ENCODE results near the gene CPT1C. TPM values are rescaled to one million over a fixed set of nuclear protein-coding genes. Genes with fewer than 3 reads are reported as not detected.

CPT1C gene
- total RNA-seq, 1 experiment from 2014 or later, result not detected

DNA sequence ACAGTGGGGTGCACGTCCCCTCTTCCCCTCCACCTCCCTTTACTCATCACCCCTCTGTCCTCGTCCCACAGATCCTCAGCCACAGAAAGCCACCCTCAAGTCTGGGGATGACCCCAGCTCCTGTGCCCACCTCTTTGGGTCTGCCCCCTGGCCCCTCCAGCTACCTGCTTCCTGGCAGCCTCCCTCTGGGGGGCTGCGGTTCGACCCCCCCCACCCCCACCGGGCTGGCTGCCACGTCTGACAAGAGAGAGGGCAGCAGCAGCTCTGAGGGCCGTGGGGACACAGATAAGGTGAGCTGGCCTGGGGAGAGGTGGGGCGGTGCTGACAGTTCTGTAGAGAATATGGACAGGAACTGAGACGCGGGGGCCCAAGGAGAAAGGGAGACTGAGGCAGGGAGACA, 36.3 kb upstream of the CPT1C start:
- no peaks in the 10 kb centered on the region for H3K27me3 Mint-ChIP-seq (ENCODE audit: insufficient read depth, unreplicated experiment)
- peaks cover 58% of the 10 kb centered on the region for H3K36me3 Mint-ChIP-seq (ENCODE audit: insufficient read depth, unreplicated experiment)
- intact Hi-C loops (cut with micrococcal nuclease), result no loop called here
- POLR2A ChIA-PET, result interaction anchor here (1.9 to 11.4 kb wide), 3 partner anchors 9 to 13 kb away, joined by 4 to 167 read pairs (median 6); partner anchors contain the start of genes BCL2L12, IRF3, RRAS and SCAF1
- TF ChIP-seq, protein P1, sequence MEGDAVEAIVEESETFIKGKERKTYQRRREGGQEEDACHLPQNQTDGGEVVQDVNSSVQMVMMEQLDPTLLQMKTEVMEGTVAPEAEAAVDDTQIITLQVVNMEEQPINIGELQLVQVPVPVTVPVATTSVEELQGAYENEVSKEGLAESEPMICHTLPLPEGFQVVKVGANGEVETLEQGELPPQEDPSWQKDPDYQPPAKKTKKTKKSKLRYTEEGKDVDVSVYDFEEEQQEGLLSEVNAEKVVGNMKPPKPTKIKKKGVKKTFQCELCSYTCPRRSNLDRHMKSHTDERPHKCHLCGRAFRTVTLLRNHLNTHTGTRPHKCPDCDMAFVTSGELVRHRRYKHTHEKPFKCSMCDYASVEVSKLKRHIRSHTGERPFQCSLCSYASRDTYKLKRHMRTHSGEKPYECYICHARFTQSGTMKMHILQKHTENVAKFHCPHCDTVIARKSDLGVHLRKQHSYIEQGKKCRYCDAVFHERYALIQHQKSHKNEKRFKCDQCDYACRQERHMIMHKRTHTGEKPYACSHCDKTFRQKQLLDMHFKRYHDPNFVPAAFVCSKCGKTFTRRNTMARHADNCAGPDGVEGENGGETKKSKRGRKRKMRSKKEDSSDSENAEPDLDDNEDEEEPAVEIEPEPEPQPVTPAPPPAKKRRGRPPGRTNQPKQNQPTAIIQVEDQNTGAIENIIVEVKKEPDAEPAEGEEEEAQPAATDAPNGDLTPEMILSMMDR (IDR thresholded peaks at IDR 0.05; ENCODE audit: unreplicated experiment), result no peak
- no peaks in the 10 kb centered on the region for H3K9me3 Mint-ChIP-seq (ENCODE audit: unreplicated experiment)
- H3K27ac Mint-ChIP-seq (ENCODE audit: low read depth, unreplicated experiment), result peak overlapping the region; percentile 66
- no peak for DNase-seq (ENCODE audit: unreplicated experiment)
- CTCF ChIA-PET, result interaction anchor here (1.1 to 1.8 kb wide), 2 partner anchors 18 to 21 kb away, joined by 5 to 7 read pairs; no protein-coding TSS in a partner anchor
- BruUV-seq (replicated peaks), result no TSS peak
- no peak overlapping the region for H3K4me3 Mint-ChIP-seq (ENCODE audit: unreplicated experiment)
- H3K4me1 Mint-ChIP-seq (ENCODE audit: insufficient read depth, unreplicated experiment), result no peaks in the 10 kb centered on the region

DNA sequence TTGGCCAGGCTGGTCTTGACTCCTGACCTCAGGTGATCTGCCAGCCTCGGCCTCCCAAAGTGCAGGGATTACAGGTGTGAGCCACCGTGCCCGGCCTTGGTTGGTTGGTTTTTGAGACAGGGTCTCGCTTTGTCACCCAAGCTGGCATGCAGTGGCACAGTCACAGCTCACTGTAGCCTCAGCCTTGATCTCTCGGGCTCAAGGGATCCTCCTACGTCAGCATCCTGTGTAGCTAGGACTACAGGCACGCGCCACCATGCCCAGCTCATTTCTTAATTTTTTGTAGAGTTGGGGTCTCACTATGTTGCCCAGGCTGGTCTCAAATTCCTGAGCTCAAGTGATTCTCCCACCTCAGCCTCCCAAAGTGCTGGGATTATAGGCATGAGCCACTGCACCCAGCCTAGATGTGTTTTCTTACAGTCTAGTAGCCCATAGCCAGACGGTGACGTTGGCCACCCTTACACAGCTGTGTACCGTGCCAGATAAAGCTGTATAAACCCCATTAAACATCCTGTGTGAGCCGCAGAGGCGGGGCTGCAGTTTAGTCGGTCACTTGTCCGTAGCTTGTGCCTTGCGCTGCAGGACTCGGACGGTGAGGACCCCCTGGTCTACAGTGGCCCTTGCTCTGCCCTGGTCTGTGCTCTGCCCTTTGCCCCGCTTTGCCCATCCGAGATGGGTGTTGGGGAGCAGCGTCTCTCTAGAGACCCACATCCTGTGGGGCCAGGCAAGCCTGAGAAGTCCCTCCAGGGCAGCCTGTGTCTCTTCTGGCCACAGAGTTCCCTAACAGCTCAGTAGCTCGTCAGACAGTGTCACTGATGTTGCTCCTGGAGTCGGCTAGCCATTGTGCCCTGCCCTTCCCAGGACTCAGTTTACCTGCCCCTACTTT, 35.1 kb upstream of the CPT1C start:
- BruUV-seq (replicated peaks), result no TSS peak
- peaks cover 56% of the 10 kb centered on the region for H3K36me3 Mint-ChIP-seq (ENCODE audit: insufficient read depth, unreplicated experiment)
- no peak overlapping the region for H3K27ac Mint-ChIP-seq (ENCODE audit: low read depth, unreplicated experiment)

DNA sequence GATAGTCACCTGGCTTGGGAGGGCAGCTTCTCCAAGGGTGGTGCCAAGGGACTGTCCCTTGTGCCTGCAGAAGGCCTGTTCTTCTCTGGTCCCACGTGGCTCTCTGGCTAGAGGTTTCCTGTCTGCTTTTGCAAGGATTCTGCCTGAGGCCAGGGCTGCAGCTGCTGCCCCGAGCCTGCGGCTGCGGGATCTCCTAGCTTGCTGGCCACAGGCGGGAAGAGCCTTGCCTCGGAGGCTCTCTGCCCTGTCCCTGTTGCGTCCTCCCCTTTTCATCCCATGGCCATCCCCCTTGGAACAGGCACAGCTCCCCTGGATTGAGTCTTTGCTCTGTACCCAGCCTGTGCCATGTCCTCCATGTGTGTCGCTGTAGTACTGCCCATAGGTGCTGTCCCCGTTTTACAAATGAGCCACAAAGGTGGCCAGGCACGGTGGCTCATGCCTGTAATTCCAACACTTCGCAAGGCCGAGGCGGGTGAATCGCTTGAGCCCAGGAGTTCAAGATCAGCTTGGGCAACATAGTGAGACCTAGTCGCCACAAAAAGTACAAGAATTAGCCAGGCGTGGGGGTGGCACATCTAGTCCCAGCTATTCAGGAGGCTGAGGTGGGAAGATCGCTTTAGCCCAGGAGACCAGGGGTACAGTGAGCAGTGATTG, 34.3 kb upstream of the CPT1C start:
- ChIA-PET CTCF (interaction anchor here (1.1 kb wide), 2 partner anchors 9 to 212 kb away, joined by 3 to 4 read pairs; no protein-coding TSS in a partner anchor), POLR2A (interaction anchor here (0.5 to 11.4 kb wide), 4 partner anchors 7 to 77 kb away, joined by 3 to 167 read pairs (median 5); partner anchors contain the start of genes RRAS and SCAF1)
- intact Hi-C loops (cut with micrococcal nuclease), result no loop called here
- BruUV-seq (replicated peaks), result no TSS peak
- no peak for DNase-seq (ENCODE audit: unreplicated experiment)
- H3K27me3 Mint-ChIP-seq (ENCODE audit: insufficient read depth, unreplicated experiment), result no peaks in the 10 kb centered on the region
- TF ChIP-seq, protein P1 (IDR thresholded peaks at IDR 0.05; ENCODE audit: unreplicated experiment), result no peak
- H3K4me3 Mint-ChIP-seq (ENCODE audit: unreplicated experiment), result no peak overlapping the region
- H3K36me3 Mint-ChIP-seq (ENCODE audit: insufficient read depth, unreplicated experiment), result peaks cover 57% of the 10 kb centered on the region
- H3K9me3 Mint-ChIP-seq (ENCODE audit: unreplicated experiment), result no peaks in the 10 kb centered on the region
- no peak overlapping the region for H3K27ac Mint-ChIP-seq (ENCODE audit: low read depth, unreplicated experiment)
- H3K4me1 Mint-ChIP-seq (ENCODE audit: insufficient read depth, unreplicated experiment), result no peaks in the 10 kb centered on the region

More for the DNA sequence above, 35.1 kb upstream of the CPT1C start:
- no peaks in the 10 kb centered on the region for H3K9me3 Mint-ChIP-seq (ENCODE audit: unreplicated experiment)
- ChIA-PET CTCF (interaction anchor here (0.7 to 1.8 kb wide), 4 partner anchors 9 to 211 kb away, joined by 3 to 7 read pairs (median 4); no protein-coding TSS in a partner anchor), POLR2A (interaction anchor here (0.5 to 11.4 kb wide), 7 partner anchors 8 to 77 kb away, joined by 3 to 167 read pairs (median 4); partner anchors contain the start of genes BCL2L12, IRF3, PRR12 and RRAS)
- TF ChIP-seq, protein P1 (IDR thresholded peaks at IDR 0.05; ENCODE audit: unreplicated experiment), result no peak
- no peak for DNase-seq (ENCODE audit: unreplicated experiment)
- H3K4me1 Mint-ChIP-seq (ENCODE audit: insufficient read depth, unreplicated experiment), result no peaks in the 10 kb centered on the region
- H3K27me3 Mint-ChIP-seq (ENCODE audit: insufficient read depth, unreplicated experiment), result no peaks in the 10 kb centered on the region
- no peak overlapping the region for H3K4me3 Mint-ChIP-seq (ENCODE audit: unreplicated experiment)
- intact Hi-C loops (cut with micrococcal nuclease), result no loop called here

Data from MCF 10A (cell line).